A204.1 (cell line): ENCODE results near the gene TAF4.
"Not testable (repeated sequence)": the region's sequence is repeated elsewhere in the genome, so short reads cannot be mapped to it uniquely, and the experiment has no call there.

ENCODE experiments used
- FAIRE-seq: peaks from 2 replicates; lab custom pipeline; 2012; peaks lifted over from hg19 to GRCh38; lab: Jason Lieb, UNC

Gene TAF4

GRCh38 chr20:62003567-62004405 is 61.9 kb downstream of the TAF4 start:
- no peak for FAIRE-seq

- FAIRE-seq, result no peak
Observed at GRCh38 chr20:62002882-62003480, 62.7 kb downstream of the TAF4 start.

DNA sequence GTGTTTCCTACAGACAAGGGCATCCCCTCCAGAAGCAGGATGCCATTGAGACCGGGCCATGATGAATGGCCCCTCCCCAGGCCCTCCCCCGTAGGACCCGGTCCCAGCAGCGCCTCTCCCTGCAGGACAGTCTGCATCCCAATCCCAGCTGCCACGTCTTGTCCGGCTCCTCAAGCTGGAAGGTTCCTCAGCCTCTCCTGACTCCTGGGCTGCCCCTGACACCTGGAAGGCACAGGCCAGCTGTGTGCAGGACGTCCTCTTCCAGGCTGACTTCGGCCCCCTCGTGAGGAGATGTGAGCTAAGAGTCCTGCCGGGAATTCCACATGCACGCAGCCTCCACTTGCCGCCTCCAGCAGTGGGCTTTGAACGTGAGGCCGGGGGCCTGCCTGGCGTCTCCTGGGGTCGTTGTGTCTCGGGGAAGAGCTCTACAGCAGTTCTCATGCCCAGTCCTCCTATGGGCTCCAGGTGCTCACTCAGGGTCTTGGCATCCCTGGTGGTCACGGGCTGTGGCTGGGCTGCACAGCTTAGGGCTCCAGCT is 64.4 kb downstream of the TAF4 start:
- FAIRE-seq, result no peak

GRCh38 chr20:61998343-61999121 is 67.1 kb downstream of the TAF4 start:
- FAIRE-seq, result no peak

DNA sequence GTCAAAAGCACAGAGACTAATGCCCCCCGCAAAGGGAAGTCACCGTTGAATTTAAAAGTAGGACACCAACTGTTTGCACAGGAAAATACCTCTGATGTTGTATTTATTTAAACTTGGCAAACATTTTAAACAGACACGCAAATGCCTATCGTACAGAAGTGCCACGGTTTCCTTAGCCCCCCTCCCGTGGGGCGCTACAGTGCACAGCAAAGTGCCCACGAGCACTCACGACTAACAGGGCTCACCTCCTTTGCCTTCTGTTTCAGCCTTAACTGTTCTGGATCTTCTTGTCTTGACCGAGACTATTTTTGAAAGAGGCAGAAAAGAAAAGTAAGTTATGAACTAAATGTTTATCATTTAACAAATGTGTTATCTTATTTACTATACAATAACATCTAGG is 67.8 kb downstream of the TAF4 start:
- FAIRE-seq, result no peak

- FAIRE-seq, result no peak
Observed at GRCh38 chr20:61997372-61997771, 68.3 kb downstream of the TAF4 start.

GRCh38 chr20:61994546-61994945 is 71.1 kb downstream of the TAF4 start:
- FAIRE-seq, result no peak

DNA sequence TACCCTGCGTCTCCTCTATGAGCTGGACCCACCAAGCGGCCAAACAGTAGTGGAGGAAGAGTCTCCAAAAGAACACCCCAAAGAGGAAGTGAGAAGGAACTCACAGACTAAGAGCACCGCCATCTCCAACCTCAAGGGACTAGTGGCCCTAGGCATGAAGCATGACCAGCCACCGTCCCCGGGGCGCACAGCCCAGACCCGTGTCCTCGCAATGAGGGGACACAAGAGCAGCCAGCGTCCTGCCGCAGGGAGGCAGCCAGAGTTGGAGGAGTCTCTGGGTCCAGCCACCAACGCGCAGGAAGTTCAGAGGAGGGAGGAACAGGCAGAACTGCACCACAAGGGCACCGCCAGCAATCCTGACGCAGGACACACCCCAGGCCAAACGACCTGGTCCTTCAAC is 72.6 kb downstream of the TAF4 start:
- FAIRE-seq, result no peak

DNA sequence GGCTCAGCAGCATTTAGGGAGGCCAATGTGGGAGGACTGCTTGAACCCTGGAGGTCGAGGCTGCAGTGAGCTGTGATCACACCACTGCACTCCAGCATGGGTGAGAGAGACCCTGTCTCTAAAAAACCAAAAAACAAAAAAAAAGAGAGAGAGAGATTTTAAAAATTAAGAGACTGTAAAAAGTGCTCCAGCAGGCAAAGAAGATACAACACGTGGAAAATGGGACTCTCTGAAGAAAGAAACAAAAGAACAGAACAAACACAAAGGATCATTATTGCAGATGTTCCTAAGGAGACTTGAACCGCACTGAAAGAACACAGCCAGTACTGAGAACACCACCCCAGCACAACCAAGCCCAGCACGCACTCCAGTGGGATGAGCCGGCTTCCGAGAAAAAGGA is 74.2 kb downstream of the TAF4 start:
- no peak for FAIRE-seq

- FAIRE-seq, result no peak
Observed at GRCh38 chr20:61990484-61990883, 75.2 kb downstream of the TAF4 start.

GRCh38 chr20:61989741-61990140 is 75.9 kb downstream of the TAF4 start:
- FAIRE-seq, result no peak

GRCh38 chr20:61988665-61989064 is 77.0 kb downstream of the TAF4 start:
- no peak for FAIRE-seq

GRCh38 chr20:61986762-61987321 is 78.8 kb downstream of the TAF4 start:
- no peak for FAIRE-seq

- FAIRE-seq, result no peak
Observed at GRCh38 chr20:61985096-61985495, 80.6 kb downstream of the TAF4 start.

DNA sequence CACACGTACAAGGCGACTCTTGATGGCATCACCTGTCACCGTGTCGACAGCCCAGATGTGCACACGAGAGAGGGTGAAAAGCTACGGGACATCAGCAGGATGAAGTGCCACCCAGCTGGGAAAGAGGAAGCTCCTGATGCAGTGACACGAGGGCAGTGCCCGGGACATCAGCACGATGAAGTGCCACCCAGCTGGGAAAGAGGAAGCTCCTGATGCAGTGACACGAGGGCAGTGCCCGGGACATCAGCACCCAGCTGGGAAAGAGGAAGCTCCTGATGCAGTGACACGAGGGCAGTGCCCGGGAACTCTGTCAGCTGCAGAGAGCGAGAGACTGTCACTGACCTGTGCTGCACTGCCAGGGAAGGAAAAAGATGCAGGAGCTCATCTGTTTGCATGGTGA is 81.2 kb downstream of the TAF4 start:
- not testable (repeated sequence) for FAIRE-seq

DNA sequence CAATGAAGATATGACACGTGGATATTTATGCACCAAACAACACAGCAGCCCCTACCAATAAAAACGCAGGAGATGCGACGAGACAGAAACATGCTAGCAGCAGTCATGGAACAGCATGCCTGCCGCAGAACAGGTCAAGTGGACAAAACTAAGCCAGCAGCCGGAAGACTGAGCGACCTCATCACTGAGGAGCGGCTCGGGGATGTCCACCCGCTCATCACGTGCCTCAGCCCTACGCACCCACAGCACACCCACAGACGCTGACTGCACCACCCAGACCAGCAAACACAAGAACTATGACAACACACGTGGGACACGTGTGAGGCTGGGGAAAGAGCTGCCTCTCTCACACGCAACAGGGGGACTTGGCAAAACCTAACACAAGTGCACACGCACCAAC is 81.7 kb downstream of the TAF4 start:
- no peak for FAIRE-seq

DNA sequence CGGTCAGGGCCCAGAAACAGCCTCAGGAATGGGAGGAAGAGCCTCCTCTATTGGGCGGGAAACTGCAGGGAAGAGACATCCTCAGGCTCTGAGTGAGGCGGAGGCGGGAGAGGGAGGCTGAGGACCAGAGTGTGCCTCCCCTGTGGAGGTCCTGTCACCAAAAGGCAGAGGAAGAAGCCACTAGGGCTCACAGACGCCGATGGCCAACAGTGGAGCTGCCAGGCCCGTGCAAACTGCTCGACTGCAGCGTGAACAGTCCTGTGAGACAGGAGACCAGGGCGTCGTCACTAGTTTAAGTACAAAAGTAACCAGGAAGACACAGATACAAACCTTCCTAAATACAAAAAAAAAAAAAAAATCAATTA is 82.7 kb downstream of the TAF4 start:
- no peak for FAIRE-seq

DNA sequence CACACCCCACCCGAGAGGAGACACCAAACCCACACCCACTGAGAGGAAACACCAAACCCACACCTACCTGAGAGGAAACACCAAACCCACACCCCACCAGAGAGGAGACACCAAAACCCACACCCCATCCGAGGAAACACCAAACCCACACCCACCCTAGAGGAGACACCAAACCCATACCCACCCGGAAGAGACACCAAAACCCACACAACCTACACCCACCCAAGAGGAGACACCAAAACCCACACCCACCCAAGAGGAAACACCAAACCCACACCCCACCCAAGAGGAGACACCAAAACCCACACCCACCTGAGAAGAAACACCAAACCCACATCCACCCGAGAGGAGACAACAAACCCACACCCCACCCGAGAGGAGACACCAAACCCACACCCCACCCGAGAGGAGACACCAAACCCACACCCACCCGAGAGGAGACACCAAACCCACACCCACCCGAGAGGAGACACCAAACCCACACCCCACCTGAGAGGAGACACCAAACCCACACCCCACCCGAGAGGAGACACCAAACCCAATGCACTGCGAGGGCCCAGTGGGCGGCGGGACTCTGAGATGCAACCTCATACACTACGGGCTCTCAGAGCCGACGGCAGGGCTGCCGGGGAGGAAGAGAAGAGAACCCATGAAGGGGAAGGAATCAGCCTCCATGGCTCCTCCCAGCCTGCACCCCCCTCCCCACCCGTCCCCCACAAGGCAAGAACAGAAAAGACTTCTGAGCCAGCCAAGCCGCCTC is 83.3 kb downstream of the TAF4 start:
- no peak for FAIRE-seq

DNA sequence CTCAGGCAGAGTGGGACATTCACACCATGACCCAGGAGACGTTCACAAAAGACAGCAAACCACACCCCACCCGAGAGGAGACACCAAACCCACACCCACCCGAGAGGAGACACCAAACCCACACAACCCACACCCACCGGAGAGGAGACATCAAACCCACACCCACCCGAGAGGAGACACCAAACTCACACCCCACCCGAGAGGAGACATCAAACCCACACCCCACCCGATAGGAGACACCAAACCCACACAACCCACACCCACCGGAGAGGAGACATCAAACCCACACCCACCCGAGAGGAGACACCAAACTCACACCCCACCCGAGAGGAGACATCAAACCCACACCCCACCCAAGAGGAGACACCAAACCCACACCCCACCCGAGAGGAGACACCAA is 84.0 kb downstream of the TAF4 start:
- FAIRE-seq, result not testable (repeated sequence)

DNA sequence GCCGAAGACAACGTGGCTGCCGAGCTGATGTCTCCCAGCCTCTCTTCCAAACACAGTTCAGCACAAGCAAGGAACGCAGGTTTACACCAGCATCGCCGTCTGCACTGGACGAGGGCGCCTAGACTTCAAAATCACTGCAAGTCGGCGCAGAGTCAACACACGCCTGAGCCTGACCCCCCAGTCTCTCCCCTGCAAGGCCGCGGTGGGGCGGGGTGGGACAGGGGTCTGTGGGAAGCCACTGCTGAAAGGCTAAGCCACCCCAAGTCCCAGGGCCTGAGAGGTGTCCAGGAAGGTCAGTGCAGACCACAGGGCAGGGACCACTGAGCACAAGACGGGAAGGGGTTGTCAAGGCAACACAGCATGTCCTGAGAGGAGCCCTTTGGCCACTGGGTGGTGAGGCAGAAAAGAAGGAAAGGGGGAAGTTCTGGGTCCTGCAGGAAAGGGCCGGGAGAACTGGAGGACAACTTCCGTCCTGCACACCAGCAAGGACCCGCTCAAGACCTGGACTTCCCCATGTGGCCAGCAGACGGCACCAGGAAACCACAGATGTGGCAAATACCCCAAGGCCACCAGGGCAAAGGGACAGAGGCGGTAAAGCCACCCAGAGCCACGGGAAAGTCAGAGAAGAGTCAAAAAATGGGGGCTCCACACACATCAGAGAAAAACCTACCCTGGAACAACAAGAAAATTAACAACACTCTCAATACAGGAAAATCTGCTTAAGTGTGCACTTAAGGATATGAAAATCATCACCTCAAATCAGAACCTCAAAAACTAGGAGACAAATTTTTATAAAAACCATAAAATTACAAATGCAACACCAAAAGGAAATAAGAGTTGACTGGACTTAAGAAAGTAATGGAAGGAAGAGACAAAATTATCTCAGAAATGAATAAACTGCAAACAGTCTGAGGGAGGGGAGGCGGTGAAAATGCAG is 84.8 kb downstream of the TAF4 start:
- no peak for FAIRE-seq
